Globus pallidus (tissue), 1 donor: ENCODE data around the gene ABCA13.
A peak's percentile ranks its signal among the peaks of the same experiment; 100 is the strongest.

Source experiments
- DNase-seq: peaks from one replicate; pipeline ENCODE4 v3.0.0-alpha.2; 2015; ENCODE audit warnings: low spot score

Gene ABCA13

GRCh38 chr7:48298779-48299178 is 127.5 kb downstream of the ABCA13 start:
- no peak for DNase-seq

GRCh38 chr7:48299580-48300169 is 128.4 kb downstream of the ABCA13 start:
- peak; percentile 57 for DNase-seq

- DNase-seq, result no peak
Measured at GRCh38 chr7:48300301-48300700, 129.0 kb downstream of the ABCA13 start.

DNA sequence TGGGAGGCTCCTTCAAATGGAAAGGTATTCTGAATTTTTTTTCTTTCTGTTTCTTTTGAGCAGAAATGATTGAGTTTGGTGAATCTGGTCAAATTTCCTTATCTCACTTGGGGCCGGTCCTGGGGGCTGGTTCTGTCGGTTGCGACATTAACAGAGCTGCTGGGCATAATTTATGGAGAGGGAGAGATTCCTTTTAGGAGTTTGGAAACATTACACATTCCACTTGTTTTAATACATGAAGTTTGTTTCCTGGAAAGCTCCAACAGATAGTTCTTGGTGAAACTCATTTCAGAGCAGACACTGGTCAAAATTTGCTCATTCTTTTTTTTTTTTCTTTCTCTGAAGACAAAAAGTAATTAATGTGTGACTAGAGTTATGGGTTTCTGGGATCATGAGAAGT is 129.9 kb downstream of the ABCA13 start:
- no peak for DNase-seq

DNA sequence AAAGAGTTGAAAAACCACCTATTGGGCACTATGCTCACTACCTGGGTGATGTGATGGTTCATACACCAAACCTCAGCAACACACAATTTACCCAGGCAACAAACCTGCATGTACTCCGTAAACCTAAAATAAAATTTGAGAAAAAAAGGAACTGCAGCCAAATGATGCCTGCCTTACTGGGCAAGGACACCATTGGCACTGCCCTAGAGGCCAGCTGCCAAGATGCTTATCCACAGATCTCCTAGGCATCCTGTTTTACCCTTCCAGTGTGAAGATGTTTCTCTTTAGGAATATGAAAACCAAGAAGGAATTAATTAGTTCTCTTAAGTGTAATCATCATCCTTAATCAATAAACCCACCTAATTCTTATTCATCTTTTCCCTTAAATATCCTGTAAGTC is 133.4 kb downstream of the ABCA13 start:
- no peak for DNase-seq

DNA sequence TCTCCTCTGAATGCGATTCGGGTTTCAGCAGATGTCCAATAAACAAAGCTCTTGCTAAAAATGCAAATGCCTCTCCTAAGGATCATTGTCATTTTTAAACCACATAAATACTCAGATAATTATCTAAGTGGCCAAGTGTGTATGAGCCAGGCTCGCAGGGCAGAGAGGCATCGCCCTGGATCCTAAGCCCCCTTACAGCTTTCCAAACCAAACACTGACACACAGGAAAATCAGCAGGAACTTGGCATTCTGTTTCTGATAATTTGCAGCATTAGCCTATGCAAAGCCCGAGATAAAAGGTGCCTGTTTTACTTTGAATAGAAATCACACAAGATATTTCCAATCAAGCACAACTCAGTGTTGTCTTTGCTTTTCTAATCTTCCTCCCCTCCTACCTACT is 134.4 kb downstream of the ABCA13 start:
- no peak for DNase-seq

DNA sequence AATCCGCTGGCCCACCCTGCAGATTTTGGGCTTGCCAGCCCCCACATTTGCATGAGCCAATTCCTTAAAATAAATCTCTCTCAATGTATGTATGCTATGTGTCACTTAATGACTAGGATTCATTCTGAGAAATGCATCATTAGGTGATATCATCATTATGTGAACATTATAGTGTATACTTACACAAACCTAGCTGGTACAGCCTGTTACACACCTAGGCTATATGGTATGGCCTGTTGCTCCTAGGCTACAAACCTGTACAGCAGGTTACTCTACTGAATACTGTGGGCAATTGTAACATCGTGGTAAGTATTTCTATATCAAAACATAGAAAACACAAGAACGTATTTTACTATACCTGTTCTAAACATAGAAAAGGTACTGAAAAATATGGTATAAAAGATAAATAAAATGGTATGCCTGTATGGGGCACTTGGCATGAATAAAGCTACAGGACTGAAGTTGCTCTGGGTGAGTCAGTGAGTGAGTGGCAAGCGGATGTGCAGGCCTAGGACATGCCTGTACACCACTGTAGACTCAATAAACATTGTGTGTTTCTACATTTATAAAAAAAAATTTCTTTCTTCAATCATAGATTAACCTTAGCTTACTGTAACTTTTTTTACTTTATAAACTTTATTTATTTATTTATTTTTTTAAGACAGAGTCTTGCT is 135.9 kb downstream of the ABCA13 start:
- DNase-seq, result no peak

GRCh38 chr7:48309720-48310119 is 138.5 kb downstream of the ABCA13 start:
- DNase-seq, result no peak

DNA sequence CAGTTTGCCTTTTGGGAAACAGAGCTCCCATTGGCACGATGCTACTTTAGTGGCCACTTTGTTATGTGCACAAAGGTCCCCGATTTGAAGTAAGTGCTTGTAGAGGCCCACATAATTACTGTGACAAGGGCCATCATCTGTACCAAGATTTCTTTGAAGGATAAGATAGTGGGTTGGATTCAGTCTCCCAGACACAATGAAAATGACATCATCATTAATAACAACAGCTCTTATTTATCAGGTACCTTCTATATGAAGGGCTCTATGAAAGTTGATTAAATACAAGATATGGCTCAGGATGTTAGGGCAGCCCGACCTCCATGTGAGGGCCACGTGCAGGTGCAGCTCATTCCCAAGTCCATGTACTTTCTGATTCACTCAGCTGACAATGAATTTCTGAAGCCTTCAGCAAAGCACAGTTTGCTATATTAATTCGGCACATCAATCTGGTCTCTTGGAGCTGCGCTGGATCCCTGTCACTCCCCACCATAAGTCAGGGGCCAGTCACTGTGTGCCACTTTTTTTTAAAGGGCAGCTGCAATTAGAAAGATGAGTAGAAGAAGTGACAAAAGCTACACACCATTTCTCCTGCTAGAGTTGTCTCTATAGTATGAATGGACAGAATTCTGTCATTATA is 140.3 kb downstream of the ABCA13 start:
- no peak for DNase-seq

- no peak for DNase-seq
Measured at GRCh38 chr7:48312151-48312550, 140.9 kb downstream of the ABCA13 start.

DNA sequence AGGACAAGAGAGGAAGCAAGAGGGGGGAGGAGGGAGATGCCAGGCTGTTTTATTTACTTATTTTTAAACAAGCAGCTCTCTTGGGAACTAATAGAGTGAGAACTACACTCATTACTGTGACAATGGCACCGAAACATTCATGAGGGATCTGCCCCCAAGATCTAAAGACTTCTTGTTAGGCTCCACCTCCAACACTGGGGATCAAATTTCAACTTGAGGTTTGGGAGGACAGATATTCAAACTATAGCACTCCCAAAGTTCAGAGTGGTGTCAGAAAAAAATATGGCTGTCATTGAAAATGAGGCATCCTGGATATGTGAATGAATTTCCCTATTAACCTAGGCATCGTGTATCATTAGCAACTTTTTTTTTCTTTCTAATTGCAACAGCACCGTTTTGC is 145.5 kb downstream of the ABCA13 start:
- DNase-seq, result no peak

GRCh38 chr7:48317360-48317759 is 146.1 kb downstream of the ABCA13 start:
- DNase-seq, result no peak

DNA sequence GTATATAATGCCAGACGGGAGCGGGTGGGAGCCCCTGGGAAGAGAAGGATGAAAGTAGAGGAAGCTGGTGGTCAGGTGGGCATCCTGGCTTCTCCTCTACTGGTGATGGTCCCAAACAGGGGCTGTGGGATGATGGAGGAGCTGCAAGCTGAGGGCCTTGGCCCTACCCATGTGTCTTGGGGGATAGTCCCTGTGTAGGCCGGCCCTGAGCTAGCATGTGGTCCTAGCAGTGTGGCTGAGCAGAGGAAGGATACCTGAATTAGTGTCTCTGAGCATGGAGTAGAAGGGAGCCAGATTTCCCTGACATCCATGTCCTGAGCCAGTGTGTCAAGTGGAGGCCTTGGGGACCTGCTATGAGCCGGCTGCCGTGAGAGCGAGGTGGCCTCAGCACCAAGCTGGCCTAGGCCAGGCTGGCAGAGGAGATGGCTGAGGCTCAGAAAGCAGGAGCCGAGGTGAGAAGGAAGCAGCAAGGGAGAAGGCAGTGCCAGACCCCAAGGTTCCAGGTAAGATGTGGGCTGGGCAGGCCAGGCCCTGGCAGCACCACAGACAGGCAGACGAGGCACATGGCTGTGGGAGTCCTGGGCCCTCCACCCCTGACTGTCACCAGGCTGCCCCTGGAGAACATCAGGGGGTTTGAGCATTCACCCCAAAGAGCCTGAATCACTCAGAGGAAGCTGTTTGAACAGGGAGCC is 150.2 kb downstream of the ABCA13 start:
- DNase-seq, result no peak

- peak; percentile 3 for DNase-seq
Measured at GRCh38 chr7:48337012-48337621, 165.9 kb downstream of the ABCA13 start.

GRCh38 chr7:48337781-48338180 is 166.5 kb downstream of the ABCA13 start:
- DNase-seq, result no peak

- DNase-seq, result no peak
Measured at GRCh38 chr7:48347230-48347825, 176.1 kb downstream of the ABCA13 start.

DNA sequence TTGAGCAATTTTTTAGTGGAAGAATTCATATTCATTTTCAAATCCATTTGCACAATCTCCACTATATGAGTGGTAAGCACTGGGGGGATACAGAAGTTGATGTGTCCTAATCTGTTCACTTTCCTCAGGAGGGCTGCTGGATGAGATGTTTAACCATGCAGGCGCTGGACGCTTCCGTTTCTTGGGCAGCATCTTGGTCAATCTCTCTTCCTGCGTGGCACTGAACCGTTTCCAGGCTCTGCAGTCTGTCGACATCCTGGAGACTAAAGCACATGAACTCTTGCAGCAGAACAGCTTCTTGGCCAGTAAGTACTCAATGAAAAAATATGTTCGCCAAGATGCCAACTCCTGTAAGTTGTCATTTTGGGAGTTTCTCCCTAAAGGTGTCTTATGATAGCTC is 179.3 kb downstream of the ABCA13 start:
- DNase-seq, result no peak

DNA sequence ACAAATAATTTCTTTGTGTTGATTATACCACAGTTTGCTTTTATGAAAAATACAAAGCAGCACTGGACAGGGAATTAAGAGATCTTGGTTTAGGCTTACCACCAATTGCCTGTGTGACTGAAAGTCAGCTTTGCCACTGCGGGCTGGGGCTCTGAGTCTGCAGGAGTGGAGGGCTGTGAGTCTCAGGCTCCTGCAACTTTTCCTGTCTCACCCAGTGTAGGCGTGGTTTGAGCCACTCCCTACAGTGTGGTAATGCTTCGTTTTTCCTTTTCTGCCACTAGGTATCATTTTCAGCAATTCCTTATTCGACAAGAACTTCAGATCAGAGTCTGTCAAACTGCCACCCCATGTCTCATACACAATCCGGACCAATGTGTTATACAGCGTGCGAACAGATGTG is 180.6 kb downstream of the ABCA13 start:
- no peak for DNase-seq

DNA sequence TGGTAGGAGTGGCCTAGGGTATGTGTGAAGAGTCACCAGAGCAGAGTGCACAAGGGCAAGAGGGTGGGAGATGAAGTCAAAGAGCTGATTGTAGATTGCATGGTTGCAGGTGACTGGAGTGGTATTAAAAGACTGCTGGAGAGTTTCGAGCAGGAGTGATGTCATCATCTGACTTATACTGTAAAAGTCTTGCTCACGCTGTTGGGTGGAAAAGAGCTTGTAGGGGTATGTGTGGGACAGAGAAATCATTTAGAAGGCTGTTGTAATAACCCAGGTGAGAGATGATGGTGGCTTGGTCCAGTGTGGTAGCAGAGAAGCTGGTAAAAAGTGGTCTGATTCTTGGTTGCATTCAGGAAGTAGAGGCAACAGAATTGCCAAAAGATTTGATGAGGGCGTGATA is 184.1 kb downstream of the ABCA13 start:
- DNase-seq, result no peak

DNA sequence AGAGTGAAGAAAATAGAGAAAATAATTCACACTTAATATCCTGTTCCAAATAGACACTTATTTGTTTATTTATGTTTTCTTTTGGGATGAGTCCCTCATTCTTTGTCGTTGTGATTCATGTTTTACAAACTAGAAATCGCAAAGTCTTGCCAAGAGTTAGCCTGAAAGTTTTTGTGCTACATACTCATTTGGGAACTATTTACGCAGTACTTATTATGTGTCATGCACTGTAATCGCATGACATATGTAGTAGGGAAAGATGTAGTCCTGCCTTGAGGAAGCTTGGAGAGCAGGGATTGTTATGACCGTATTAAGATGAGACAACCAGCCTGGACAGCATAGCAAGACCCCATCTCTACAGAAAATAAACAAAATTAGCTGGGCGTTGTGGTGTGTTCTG is 189.3 kb downstream of the ABCA13 start:
- DNase-seq, result no peak

- no peak for DNase-seq
Measured at GRCh38 chr7:48363174-48363573, 191.9 kb downstream of the ABCA13 start.

- no peak for DNase-seq
Measured at GRCh38 chr7:48365010-48365409, 193.8 kb downstream of the ABCA13 start.
